HPDE6-E6E7 (cell line): Measurements from ENCODE around the gene GRK5.

Experiments used
- DNase-seq: peaks from one replicate; pipeline ENCODE4 v3.0.0; 2011; ENCODE audit warnings: missing footprints; ENCODE audit errors: extremely low spot score

Gene GRK5

DNA sequence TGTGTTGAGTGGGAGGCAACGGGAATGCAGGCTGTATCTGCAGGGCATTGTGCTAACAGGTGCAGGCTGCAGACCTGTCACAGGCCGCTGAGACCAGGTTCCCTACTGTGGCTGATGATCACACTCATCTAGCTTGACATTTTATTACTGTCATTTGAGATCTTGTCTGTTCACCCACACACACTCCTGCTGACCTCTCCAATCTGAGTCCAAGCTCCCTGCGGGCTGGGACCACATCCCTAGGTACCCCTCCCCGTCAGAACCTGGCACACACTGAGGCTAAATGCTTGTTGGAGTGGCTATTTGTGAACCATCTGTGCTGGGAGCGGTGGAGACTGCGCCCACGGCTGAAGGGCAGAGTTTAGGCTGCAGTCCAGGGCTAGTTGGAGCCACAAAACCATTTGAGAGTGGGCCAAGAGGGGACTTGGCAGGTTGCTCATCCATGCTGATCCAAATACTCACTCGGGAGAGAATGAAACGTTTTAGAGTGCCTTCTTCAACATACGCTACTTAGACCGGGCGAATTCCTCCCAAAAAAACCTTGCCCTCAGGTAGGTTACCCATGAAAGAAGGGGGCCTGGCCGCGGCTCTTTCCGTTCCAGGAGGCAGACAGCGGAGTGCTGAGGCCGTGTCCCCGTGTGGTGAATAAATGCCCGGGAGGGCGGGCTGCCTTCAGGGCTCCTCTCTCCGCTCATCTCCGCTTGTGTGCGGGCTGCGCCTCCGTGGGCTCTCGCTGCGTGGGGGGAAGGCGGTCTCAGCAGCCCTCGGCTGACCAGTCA, 170.8 kb downstream of the GRK5 start:
- DNase-seq = no peak

DNA sequence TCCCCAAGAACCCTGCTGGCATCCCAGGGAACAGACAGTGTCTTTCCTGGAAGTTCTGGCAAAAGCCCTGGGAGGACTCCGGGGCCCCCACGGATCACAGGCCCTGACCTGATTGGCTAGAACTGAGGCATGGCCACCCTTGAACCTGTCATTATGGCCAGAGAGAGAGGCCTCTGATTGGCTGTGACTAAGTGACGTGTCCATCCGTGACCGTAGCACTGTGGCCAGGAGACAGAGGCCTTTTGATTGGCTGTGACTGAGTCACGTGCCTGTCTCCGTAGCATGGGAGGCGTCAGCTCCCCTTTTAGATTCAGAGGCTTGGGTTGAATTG, 171.3 kb downstream of the GRK5 start:
- no peak for DNase-seq

DNA sequence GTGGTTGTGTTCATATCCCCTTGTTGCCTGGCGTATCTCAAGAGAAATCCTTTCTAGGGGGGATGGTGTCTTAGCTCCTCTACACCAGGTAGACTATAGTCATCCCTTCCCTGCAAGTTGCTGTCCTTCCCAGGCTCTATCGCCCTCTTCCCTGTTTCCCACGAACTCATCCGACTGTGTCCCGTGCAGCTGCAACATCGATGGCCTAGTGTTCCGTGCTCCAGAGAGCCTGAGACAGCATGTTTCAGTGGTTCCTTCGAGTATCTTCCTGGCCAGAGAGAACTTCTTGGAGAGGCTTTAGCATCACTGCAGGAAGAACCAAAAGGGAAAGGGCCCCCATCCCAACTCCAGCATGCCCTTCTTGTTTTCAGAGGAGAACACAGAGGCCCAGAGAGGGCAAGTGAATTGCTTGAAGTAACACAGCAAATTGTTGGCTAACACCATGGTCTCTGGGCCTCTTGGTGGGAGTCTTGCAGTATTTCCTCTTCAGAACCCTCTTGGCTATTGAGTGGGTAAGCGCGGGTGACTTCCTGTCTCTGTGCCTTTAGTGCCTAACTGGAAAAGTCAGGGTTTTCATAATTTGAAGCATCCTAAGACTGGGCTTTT, 172.2 kb downstream of the GRK5 start:
- DNase-seq = no peak

DNA sequence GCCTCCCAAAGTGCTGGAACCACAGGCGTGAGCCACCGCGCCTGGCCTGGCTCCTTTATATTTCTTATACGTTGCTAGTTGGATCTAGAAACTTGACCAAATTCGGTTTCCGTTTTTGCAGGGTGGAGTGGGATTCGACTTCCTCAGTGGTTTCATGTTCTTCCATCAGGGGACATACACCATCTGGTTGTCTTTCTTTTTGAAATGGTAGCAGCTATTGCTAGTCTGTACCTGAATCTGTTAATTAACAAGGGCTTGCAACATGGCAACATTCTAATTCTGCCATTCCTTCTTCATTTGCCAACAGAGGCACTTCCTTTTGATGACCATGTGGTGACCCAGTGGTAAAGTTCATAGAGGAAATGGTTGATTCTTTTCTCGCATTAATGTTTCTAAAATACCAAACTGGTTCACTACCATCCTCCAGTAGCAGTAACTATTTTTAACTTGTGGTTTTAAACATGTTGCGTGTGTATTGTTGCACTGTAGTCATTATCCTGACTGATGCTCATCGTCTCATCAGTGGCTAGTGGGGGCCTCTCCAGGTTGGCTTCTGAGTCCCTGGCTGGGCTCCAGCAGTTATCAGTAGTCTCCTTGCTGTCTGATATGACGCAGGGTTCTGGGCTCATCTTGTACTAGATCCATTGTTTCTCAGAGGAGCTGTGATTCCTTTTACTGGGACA, 175.9 kb downstream of the GRK5 start:
- DNase-seq = no peak

DNA sequence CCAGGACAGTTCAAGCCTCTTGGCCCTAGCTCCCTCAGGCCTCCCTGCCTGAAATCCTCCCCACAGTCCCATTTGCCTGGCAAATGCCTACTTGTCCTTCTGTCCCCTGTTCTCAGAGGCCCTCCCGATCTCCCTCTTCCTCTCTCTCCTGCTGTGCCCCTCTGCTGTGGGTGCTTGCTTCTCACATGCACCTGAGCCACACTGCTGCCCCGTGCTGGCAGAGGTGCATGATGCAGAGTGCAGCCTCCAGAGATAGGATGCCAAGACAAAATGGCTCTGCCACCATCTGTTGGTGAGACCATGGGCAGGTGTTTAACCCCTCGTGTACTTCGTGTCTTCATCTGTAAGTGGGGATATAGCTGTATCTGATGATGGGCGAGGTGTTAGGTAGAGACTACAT, 176.8 kb downstream of the GRK5 start:
- no peak for DNase-seq

DNA sequence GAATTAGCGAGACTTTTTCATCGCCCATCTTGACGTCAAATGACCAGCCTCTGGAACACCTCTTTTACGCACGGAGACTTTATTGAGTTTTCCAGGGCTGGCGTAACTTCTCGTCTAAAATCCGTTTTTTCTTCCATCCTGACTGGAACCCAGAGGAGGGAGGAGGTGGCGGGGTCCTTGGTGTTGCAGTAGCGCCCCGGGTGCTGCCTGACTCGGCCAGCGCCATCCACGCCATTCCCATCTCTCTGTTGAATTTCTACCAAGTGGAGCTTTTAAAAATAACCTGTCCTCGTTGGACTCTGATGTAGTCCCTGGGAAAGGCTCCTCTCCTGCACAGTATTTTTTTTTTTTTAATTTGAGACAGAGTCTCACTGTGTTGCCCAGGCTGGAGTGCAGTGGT, 179.3 kb downstream of the GRK5 start:
- DNase-seq = no peak

DNA sequence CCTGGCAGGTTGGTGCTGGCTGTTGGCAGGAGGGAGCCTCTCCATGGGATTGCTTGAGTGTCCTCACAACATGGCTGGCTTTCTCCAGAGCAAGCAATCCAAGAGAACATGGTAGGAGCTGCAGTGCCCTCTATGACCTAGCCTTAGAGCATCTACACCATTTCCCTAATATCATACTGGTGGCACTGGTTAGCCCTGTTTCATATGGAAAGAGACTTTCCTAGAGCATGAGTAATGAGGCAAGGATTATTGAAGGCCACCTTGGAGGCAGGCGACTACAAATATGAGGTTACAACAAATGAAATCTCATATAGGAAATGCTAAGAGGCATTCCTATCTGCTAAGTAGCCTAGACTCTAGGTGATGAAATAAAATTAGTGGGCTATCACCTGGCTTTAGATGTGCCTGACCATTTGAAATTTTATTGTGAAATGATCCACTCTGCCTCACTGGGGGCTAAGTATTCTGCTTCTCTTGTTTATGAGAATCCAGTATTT, 181.5 kb downstream of the GRK5 start:
- no peak for DNase-seq

DNA sequence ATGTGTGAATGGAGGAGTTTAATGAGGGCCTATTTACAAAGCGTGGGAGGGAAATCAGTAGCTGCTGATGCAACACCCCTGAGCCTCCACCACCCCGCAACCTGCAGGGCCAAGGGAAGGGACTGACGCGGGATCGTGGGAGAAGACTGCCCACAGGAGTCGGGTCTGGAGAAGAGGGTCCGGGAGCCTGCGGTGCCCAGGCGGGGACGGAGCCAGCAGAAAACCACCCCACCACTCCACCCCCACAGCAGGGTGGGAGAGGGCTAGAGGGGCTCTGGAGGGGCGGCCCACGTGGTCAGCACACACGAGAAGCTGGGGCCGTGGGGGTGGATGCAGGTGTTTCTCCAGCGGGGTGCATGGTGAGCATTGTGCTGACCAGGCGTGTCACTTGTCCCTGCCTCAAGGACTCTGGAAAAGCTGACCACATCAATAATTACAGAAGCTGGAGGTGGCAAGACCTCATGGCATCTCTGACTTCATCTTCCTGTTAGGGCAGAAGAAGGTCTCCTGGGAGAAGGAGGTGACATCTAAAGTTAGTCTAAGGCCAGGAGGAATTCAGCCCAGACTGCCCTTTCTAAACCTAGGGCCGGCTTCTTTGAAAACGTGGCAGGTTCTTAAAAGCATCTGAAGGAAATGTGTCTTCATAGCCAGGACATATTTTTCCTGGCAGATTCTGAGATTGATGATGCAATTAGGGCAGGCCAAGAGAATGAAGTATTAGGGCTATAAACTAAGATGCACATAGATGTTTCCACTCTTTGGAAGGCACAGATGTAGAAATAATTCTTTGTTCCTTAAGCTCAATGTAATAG, 184.3 kb downstream of the GRK5 start:
- DNase-seq = no peak

DNA sequence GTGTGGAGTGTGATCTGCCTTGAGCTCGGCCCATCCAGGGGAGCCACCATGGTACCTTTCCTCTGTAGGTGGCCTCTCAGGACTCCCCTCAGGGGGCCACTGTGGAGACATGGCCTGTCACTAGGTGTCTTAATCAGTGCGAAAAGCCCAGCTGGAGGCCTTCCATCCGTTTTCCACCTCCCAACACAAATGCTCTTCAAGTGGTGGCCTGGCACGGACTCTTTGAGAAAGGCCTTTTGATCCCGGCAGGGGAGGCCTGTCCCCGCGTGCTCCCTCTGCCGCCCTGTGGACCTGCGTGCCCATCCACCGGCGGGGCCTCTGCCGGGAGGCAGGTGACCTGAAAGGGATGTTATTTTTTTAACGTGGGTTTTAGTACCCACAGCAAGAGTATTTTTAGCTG, 185.6 kb downstream of the GRK5 start:
- no peak for DNase-seq

DNA sequence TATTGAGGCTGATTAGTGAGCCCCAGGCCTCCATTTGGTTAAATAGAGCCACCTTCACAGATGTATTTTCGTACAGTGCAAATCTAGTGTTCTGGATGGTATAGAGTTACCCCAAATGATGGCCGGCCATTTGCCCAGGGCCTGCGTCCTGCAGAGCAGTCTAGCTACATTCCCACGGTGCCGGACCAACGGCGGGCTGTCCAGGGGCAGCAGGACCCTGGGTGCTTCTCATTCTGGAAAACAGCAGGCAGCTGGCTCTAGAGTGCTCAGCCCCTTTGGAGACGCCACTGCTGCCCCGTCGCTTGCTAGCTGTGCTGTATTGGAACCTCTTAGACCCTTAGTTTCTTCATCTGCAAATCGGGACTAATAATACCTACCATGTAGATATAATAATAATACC, 186.1 kb downstream of the GRK5 start:
- no peak for DNase-seq

DNA sequence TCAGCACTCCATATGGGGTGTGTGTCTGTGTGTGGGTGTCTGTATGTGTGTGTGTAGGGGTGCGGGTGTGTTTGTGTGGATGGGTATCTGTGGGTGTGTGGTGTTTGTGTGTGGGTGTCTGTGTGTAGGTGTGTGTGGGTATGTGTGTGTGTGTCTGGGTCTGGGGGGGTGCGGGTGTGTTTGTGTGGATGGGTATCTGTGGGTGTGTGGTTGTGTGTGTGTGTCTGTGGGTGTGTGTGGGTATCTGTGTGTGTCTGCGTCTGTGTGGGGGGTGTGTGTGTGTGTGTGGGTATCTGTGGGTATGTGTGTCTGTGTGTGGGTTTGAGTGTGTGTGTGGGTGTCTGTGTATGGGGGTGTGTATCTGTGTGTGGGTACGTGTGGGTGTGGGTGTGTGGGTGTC, 186.5 kb downstream of the GRK5 start:
- DNase-seq = no peak

DNA sequence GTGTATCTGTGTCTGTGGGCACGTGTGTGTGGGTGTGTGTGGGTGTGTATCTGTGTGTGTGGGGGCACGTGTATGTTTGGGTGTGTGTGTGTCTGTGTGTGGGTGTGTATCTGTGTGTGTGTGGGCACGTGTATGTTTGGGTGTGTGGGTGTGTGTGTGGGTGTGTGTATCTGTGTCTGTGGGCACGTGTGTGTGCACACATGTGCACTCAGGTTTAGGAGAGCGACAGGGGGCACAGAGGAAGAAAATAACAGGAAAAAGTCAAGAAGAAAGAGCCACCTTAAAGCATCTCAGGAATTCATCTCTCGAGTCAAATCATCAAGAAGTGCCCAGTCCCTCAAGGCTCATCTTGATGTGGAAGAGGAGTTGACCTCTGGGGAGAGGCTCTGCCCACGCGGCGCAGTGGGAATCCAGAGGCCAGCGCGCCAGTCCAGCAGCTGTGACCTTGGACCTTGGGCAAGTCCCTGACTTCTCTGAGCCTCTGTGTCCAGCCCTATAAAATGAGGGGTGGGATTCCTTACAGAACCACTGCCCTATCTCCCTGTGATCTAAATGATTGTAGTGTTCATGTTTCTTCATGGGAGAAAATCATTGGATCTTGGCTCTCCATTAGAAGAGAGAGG, 187.4 kb downstream of the GRK5 start:
- DNase-seq = no peak

DNA sequence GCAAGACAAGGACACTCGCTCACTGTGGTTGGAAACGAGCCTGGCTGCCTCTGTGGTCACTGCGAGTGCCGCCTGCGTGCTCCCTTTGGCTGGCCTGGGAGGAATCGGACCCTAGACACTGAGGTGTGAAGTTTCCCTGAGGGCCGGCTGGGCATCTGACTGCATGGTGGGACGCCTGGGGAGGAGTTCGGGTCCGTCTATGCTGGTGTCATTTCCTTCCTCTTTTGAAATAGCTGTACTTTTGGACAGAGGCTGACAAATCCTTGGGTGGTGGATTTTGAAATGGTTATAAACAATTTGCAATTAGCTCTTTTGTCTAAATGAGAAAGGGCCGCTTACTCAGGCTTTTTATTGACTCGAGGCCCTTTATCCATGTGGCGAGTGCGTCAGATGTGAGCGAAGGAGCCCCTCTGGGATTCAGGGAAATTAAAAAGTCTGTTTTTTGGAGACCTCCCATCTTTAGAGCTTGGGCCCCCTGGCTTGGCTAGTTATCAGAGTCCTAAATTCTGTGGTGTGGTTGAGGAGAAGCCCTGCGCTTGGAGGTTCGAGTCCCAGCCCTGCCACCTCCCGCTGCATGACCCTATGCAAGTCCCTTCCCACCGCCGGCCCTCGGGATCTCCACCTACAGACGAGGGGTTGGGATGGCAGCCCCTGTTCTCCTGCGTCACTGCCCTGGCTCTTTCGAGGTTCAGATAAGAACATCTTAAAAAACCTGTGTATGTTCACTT, 188.1 kb downstream of the GRK5 start:
- DNase-seq = no peak

DNA sequence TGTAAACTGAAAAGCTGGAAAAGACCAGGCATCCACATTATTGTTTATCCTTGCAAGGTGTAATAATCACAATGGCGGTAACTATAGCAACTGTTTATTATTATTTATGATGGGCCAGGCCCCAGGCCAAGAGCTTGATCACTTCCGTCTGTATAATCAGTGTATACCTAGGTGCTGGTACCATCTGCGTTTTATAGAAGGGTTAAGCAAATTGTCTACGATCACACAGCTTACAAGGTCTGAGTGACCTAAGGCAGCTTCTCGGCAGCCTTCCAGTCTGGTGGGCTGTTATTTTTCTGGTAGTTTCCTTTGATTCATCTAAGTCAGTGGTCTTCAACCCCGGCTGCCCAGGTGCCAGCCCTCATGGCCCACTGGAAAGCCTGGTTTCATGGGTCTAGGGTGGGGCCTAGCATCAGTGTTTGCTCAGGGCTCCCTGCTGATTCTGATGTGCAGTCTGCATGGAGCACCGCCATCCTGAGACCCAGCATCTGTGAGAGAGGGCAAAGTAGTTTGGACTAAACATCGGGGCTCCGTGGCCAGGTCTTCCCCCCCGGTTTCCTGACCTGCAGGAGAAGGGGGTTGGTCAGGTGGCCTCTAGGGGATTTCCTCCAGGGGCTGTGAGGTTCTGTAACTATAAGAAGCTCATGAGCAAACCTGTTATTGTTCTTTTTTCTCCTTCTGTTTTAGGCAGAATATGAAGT, 188.8 kb downstream of the GRK5 start:
- no peak for DNase-seq

DNA sequence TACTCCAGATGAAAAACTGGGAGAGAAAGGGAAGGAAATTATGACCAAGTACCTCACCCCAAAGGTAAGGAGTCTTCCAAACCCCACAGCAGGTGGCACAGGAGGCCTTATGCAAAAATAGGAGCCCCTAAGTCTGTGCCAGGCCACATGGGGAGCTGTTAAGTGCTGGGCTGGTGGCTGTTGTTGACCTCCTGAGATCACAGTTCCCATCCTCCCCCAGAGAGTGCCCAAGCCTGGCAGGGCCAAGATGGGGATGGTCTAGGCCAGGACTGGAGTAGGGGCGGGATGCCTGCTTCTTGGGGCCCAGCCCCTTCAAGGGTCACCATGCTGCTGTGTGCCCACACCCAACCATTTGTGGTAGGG, 189.3 kb downstream of the GRK5 start:
- no peak for DNase-seq

DNA sequence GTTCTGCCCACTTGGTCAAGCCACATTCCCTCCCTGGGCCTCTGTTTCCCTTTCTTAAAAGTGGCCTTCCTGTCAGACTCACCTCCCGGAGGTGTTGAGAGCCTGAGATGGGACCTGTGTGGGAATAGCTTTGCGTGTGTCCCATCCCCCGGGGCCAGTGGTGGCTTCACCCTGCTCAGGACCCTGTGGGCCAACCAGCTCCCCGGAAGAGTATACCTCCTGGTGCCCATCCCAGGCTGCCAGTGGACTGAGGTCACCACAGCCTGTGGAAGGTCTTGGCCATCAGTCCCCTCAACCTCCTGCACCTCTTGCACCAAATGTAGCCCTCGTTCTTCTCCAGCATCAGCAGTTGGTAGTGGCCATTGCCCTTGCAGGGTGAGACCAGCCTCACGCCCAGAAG, 190.0 kb downstream of the GRK5 start:
- DNase-seq = no peak

DNA sequence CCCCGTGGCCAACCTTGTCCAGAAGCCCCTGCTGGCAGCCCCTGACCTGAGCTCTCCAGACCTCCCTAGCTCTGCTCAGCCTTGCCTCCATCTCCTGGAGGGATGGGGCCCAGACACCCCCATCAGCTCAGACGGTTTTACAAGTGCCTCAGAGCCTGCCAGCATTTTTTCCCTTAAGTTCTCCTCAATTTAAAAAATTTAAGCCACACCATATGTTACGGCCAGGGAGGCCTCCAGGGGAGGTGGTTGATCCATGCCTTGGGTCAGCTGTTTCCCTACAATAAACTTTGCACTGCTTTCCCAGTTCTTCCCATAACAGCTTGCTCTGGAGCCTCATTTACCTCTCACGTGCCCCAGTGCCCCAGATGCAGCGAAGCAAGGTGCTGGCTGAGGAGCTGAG, 191.6 kb downstream of the GRK5 start:
- DNase-seq = no peak

DNA sequence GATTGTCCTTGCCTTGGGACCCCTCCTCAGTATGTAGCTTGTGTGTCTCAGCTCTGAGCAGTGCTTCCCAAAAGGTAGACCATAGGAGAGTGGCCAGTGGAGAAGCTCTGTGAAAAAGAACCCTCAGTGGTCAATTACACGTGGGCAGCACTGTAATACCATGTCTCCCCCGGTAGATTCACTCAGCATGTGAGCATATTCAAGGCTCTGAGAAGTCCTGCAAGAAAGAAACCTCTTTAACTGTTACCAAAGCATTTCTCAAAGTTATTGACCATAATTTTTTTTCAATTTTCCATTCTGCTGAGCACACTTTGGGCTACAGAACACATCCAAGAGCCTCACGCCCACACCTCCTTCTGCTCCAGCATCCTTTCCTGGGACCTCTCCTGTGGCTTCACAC, 192.1 kb downstream of the GRK5 start:
- DNase-seq = no peak

DNA sequence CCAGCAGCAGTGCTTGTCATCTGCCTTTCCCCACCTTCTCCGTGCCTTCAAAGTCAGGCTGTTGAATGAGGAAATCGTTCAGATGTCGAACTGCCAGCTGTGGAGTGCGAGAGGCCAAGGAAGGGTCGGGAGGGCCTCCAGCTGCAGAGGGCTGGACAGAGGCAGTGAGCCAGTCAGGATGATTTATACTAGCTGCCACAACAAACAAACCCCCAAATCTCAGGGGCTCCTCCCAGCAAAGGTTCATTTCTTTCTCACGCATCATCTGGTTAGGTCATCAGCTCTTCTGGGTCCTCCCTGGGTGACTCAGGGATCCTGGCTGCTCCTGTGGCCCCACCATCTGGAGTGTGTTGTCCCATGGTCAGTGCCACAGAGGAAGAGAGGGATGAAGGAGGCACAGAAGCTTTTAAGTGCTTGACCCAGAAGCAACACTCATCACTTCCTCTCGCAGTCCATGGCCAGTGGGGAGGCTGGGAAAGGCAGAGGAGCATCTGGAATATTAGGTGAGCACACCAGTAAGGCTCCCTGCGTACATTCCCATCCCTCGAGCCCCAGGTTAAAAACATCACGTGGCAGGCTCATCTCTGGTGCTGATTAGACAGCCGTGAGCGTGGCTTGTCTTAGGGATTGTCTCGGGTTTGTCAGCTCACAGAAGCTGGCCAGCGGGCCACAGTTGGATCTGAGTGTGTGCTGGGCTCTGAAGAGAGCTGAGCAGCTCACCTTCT, 194.5 kb downstream of the GRK5 start:
- DNase-seq = peak; percentile 43

DNA sequence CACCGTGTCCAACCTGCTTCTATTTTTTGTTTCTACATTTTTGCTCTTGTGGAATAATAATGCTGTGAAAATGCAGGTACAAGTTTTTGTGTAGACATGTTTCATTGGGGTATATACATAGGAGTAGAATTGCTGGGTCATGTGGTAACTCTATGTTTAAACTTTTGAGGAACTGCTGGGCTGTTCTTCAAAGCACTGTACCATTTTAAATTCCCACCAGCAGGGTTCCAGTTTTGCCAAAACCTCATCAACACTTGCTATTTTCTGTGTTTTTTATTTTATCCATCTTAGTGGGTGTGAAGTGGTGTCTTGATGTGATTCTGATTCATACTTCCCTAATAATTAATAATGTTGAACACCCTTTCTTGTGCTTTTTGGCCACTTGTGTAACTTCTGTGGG, 196.6 kb downstream of the GRK5 start:
- no peak for DNase-seq
